Omental fat pad (tissue), 4 donors: Measurements from ENCODE around the gene CENPE. TPM values are rescaled to one million over a fixed set of nuclear protein-coding genes. Genes with fewer than 3 reads are reported as not detected.
A peak's percentile ranks its signal among the peaks of the same experiment; 100 is the strongest.

ENCODE experiments used
- ATAC-seq: fragments of 150-250 bp; one replicate; pipeline ENCODE4 v1.9.1; 2016; ENCODE audit warnings: mild to moderate bottlenecking, moderate library complexity; ENCODE audit not compliant: low FRiP score
- DNase-seq: peaks from one replicate; pipeline ENCODE4 v3.0.0-alpha.2; 2019; ENCODE audit warnings: low spot score
- CTCF ChIP-seq, 3 donors: fragments of 450-650 bp; IDR thresholded peaks; one replicate each; pipeline ENCODE4 v1.5.1; 2016 to 2017; ENCODE audit warnings: antibody characterized with exemption in 3 of 3, mild to moderate bottlenecking in 3 of 3, moderate library complexity in 2 of 3
- total RNA-seq, 4 donors: library from RNA; depleted of rRNA; stranded (reverse); fragments of >200 nt; gene quantifications; one replicate each; pipeline ENCODE4 v1.1.0, GENCODE V29; 2016

The CENPE gene
- total RNA-seq, 4 donors from 2014 or later, result 0.56 to 2.2 (median 0.77) TPM

- no peak for DNase-seq
- ATAC-seq, result no peak
- no peak for TF ChIP-seq CTCF (IDR thresholded peaks at IDR 0.05)
These were observed 103.1 kb downstream of the CENPE start for GRCh38 chr4:103095080-103095479.

DNA sequence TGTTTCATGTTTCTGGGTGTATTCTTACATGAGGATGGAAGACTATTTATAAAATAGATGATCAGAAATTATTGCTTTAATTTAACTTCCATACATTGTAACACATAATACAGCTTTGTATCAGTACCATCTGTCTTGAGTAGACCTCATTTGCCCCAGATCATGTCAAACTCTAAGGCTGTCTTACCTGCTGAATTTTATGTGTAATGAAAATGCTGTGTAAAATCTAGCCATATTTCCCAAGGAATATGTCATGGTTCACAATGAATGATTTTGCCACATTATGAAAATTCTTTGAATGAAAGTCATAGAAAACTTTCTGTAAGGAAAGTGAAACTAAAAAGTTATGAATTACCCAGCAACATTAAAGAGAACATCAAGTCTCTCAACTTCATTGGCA lies 105.9 kb downstream of the CENPE start:
- DNase-seq, result no peak
- no peak for ATAC-seq
- no peak for TF ChIP-seq CTCF (IDR thresholded peaks at IDR 0.05)

- DNase-seq, result no peak
- no peak for TF ChIP-seq CTCF (IDR thresholded peaks at IDR 0.05)
- ATAC-seq, result peak; percentile 44
These were observed 106.4 kb downstream of the CENPE start for GRCh38 chr4:103091601-103092223.

- ATAC-seq, result no peak
- no peak for TF ChIP-seq CTCF (IDR thresholded peaks at IDR 0.05)
- DNase-seq, result no peak
These were observed 108.7 kb downstream of the CENPE start for GRCh38 chr4:103089481-103089880.

DNA sequence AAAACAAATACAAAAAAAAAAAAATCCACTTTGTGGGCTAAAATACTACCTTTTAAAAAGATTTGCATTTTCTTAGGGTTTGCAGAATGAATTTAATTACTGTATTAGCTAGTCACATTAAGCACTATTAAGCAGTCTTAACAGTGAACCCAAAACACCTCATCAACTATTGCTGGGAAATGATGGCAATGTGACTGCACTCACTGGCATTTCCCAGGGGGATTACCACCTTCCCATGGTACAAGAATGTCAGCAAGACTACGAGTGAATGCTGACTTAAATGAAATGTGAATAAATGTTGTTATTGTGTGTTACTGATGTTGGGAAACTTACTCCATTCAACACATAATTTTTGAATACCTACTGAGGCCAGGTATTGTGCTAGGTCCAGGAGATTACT lies 111.6 kb downstream of the CENPE start:
- TF ChIP-seq CTCF (IDR thresholded peaks at IDR 0.05), result no peak
- ATAC-seq (no peak), DNase-seq (no peak)

DNA sequence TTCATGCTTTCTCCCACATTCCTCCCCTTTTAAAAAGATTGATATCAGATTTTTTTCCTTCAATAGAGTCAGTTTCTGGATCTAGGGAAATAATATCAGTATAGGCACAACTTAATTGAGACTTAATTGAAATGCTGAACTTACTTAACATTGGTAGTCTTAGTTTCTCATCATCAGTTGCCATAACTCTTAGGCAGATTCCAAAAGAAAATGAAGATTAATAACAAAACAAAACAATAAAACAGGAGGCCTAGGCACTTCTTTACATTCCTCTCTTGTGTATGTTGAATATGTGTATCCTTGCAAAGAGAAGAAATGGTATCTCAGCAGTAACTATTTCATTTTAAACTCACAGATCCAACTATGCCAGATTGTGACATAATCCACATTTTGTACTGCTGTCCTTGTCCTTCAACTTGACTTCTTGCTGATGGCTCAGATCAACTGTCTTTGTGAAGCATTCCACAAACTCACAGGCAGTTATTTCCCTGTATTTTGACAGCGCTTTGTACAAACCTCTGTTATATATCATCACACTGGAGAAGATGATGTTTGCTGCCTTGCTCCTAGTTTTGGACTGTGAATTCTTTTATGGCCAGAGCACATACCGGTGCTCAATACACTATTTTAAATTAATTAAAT lies 112.5 kb downstream of the CENPE start:
- DNase-seq, result no peak
- ATAC-seq, result no peak
- TF ChIP-seq CTCF (IDR thresholded peaks at IDR 0.05), result no peak

GRCh38 chr4:103079621-103080020 lies 118.5 kb downstream of the CENPE start:
- TF ChIP-seq CTCF (IDR thresholded peaks at IDR 0.05), result no peak
- ATAC-seq (no peak), DNase-seq (no peak)
